ENCODE measurements around the gene SIRT7.

The SIRT7 gene, protein sequence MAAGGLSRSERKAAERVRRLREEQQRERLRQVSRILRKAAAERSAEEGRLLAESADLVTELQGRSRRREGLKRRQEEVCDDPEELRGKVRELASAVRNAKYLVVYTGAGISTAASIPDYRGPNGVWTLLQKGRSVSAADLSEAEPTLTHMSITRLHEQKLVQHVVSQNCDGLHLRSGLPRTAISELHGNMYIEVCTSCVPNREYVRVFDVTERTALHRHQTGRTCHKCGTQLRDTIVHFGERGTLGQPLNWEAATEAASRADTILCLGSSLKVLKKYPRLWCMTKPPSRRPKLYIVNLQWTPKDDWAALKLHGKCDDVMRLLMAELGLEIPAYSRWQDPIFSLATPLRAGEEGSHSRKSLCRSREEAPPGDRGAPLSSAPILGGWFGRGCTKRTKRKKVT

GRCh38 chr17:81917565-81918332, at the start of gene SIRT7:
TSS of gene SIRT7 (minus strand) at chr17:81918176. CDS start at chr17:81918131, 45 bp downstream.
- peak; percentile 78 to 80 for DNase-seq

GRCh38 chr17:81967244-81967532, 49.2 kb upstream of the SIRT7 start:
- no peak for DNase-seq

DNA sequence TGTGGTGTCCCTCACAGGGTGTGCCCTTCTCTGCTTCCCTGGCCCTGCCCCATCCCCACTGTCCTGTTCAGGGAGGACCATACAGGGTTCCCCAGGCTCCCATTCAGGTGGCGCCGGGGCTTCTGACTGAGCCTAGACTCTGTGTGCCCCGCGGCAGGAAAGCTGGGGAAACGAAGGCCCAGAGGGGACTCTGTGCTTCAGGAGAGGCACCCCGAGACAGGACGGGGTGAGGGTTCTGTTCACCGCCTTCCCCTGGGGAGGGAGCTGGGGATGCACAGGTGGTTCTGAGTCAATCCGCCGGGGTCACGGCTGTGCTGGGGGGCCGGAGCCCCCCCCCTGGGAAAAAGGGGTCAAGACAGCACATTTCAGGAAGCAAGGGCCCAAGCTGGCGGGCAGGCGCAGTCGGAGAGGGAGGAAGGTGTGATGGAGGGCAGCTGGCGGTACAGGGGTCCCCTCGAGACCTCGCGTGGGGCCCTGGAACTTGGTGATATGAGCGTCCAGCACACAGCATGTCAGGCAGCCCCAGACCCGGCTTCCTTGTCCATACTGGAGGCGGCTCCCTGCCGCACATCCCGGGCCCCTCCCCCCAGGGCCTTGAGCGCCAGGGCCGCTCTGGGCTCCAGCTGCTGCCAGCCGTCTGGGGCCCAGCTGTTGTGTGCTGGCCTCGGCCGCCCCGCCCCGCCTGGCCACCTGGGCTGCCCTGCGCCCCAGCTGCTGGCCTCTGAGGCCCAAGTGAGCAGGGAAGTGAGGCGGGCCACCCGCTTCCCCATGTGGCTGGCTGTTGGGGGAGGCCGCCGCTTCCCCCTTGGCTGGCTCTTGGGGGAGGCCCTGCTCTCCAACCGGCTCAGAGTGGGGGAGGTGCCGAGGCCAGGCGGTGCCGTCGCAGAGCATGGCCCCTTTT, 48.6 kb upstream of the SIRT7 start:
- no peak for DNase-seq

GRCh38 chr17:81964081-81964849, 46.3 kb upstream of the SIRT7 start:
- DNase-seq = no peak

GRCh38 chr17:81962499-81963441, 44.8 kb upstream of the SIRT7 start:
- DNase-seq = no peak

DNA sequence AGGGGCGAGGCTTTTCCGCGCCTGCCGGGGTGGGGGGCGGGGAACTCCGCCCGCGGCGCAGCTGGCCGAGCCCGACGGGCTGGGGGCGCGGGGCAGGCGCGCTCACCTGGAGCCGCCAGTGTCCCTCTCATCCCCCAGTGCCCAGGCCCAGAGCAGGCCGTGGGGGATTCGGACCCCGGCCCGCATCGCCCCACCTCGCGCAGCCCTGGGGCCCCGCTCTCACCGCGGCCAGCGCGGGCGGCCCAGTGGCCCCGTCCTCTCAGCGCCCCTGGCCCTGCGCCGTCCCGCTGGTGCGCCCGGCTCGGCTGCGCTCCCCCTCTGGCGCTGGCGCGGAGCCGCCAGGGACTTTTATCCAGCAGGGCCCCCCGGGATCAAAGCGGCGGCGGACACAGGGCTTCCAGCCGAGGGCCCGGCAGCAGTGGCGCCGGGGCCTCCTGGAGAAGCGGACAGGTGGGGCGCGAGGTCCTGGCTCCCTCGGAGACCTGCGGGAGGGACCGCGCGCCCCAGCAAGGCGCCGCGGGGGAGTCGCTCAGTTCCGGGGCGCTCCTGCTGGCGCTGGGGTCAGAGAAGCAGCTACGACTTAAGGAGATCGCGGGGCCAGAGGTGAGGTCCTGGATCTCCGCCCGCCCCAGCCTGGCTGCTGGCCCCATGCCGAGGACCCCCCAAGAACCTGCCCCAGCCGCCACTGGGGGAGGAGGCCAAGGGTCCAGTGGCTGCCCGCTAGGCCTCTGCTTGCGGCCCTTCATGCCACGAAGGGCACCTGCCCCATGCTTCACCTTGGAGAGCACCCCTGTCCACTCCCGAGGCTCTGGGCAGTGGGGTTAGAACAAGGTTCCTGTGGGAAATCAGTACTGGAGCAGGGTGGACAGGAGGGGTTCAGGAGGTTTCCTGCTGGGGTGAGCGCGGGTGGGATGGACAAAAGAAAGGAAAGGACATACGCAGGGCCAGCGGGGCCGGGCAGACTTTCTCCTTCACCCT, 43.8 kb upstream of the SIRT7 start:
- no peak for DNase-seq

- no peak for DNase-seq
Measured at GRCh38 chr17:81961087-81961511, 43.1 kb upstream of the SIRT7 start, which contains the start of gene NOTUM. TSS of gene NOTUM (minus strand) at chr17:81961187. CDS start at chr17:81960909, 278 bp downstream.

GRCh38 chr17:81960130-81960958, 42.4 kb upstream of the SIRT7 start:
- no peak for DNase-seq

- peak; percentile 83 to 84 for DNase-seq
Measured at GRCh38 chr17:81959362-81960129, 41.6 kb upstream of the SIRT7 start.

GRCh38 chr17:81958633-81959342, 40.8 kb upstream of the SIRT7 start:
- DNase-seq = no peak

- no peak for DNase-seq
Measured at GRCh38 chr17:81957691-81958432, 39.9 kb upstream of the SIRT7 start.

DNA sequence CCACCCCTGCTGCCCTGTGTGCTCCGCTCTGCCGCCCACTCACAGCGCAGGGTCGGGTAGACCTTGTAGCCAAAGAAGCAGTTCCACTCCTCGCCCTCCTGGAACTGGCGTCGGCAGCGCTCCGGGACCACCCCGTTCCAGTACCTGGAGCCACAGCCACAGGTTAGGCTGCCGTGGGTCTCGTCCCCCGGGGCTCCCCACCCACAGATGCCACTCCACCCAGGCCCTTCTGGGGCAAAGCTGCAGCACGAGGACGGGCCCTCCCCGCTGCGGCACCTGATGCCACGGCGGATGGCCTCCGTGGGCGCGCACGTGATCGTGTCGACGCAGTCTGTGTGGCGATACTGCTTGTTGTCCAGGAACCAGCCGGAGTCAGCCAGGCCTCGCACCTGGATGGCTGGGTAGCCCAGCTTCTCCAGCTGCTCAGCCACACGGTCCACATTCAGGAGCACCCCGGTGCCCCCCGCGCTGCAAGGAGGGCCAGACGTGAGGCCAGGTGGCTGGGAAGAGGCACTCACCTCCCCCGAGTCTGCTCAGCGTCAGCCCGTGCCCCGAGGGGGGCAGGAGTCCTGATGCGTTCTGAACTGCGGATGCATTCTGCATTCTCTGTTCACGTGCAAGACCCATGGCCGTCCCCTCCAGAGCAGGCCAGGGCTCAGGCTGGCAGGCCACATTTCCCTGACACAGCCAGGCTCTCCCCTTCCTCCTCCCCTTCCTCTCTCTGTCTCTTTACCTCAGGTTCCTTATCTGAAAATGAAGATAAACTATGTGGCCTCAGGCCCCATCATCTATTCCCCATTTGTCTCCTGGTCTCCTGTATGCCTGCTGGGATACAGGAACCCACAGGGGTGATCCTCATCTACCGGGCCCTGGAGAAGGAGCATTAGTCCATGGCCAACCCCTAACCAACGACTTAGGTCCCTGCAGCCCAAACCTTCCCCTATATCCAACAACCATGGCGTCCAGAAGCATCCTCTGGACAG, 38.9 kb upstream of the SIRT7 start:
- no peak for DNase-seq

- no peak for DNase-seq
Measured at GRCh38 chr17:81955756-81956544, 38.0 kb upstream of the SIRT7 start.

DNA sequence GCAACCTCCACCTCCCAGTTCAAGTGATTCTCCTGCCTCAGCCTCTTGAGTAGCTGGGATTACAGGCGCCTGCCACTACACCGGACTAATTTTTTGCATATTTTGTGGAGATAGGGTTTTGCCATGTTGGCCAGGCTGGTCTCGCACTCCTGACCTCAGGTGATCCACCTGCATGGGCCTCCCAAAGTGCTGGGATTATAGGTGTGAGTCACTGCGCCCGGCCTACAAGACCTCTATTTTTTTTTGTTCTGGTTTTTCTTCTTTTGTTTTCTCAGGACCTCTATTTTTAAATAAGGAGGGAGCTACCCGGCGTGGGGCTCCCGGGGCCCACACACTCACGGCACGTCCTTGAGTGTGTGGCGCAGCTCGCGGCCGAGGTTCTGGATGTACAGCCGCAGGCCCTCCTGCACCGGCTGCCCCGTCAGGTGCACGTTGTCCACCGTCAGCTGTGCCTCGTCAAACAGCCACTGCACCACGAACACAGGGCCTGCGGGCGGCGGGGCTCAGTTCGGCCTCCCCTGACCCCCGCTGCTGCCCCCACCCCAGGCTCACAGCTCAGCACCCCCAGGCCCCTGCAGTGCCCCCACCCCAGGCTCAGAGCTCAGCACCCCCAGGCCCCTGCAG, 37.2 kb upstream of the SIRT7 start:
- DNase-seq = no peak

Measured in stimulated activated CD4-positive, alpha-beta T cell treated with anti-CD3 and anti-CD28 coated beads, Interleukin-2, amount 100 ng/mL, for 24 hours (primary cell).